Cerebellar cortex (tissue), 1 donor: ENCODE data around the gene MSANTD2.
"Not testable (repeated sequence)": the region's sequence is repeated elsewhere in the genome, so short reads cannot be mapped to it uniquely, and the experiment has no call there.

Source experiments
- DNase-seq: peaks from one replicate; pipeline ENCODE4 v3.0.0-alpha.2; 2015; ENCODE audit warnings: low spot score

Gene MSANTD2

DNA sequence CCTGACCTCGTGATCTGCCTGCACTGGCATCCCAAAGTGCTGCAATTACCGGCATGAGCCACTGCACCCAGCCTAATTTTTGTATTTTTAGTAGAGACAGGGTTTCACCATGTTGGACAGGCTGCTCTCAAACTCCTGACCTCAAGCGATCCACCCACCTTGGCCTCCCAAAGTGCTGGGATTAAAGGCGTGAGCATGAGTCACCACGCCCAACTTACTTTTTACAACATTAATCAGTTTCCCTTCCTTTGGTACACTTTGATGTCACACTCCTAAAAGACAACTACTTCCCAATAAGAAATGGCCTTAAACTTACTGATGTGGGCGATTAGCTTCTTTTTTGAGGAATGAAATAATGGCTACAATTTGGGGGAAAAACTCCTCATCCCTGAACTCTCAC lies 29.2 kb downstream of the MSANTD2 start:
- not testable (repeated sequence) for DNase-seq

DNA sequence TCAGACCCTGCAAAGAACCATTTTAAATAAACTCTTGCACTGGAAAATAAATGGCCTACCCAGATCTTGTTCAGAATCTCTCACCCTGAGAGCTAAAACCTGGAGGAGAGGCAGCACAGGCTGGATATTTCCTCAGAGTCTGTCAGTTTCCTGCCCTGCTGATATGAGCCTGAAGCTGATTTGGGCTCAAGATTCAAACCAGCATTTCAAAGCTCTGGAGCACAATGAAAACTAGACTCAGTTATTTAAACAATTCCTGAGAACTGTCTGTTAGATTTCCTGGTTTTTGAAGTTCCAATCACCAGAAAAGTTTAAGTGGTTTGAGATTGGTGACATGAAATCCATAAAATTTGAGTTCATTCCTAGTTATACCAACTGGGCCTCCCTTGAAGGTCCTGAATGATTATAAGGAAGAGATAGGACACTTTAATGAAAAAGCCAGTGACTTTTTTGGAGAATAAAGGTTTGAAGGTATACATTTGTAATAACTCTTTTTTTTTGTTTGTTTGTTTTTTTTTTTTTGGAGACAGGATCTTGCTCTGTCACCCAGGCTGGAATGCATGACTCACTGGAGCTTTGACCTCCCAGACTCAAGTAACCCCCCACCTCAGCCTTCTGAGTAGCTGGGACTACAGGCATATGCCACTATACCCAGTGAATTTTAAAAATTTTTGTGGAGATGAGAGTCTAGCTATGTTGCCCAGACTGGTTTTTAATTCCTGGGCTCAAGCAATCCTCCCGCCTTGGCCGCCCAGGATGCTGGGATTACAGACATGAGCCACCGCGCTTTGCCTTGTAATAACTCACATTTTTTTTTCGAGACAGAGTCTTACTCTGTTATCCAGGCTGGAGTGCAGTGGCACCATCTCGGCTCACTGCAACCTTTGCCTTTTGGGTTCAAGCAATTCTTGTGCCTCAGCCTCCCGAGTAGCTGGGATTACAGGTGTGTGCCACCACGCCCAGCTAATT lies 30.1 kb downstream of the MSANTD2 start:
- DNase-seq = no peak

DNA sequence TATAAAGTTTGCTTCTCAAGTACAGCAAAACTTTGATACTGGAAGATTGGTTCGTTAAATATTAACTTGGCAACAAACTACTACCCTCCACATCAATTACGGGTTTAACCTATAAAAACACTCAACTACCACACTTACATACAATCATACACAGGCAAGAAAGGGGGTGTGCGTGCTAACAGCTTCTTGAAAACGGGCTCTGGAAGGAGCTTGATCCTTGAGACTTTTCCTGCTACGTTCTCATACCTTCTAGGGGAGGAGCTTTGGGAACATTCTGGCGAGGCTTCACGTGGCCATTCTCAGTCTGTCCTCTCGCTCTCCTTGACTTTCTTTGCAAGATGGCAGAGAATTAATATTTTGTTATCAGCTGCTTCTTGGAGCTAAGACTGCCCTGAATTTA lies 31.3 kb downstream of the MSANTD2 start:
- DNase-seq = no peak

DNA sequence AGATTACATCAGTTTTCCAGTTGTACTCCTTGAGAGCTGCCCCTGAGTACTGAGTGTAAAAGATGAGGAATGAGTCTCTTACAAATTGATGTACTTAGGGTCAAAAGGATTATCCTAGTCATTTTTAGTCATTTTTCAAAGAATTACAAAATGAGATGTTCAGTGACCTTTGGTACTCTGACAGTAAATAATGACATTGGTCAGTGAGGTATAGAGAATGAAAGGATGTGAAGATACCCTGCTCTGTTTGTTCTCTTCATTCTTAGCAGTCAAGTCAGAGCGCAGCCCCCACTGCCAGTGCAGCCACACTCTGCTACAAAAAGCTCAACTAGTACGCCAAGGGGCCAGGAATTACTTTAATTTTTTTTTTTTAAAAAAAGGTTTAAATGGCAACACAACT lies 34.0 kb downstream of the MSANTD2 start:
- no peak for DNase-seq

DNA sequence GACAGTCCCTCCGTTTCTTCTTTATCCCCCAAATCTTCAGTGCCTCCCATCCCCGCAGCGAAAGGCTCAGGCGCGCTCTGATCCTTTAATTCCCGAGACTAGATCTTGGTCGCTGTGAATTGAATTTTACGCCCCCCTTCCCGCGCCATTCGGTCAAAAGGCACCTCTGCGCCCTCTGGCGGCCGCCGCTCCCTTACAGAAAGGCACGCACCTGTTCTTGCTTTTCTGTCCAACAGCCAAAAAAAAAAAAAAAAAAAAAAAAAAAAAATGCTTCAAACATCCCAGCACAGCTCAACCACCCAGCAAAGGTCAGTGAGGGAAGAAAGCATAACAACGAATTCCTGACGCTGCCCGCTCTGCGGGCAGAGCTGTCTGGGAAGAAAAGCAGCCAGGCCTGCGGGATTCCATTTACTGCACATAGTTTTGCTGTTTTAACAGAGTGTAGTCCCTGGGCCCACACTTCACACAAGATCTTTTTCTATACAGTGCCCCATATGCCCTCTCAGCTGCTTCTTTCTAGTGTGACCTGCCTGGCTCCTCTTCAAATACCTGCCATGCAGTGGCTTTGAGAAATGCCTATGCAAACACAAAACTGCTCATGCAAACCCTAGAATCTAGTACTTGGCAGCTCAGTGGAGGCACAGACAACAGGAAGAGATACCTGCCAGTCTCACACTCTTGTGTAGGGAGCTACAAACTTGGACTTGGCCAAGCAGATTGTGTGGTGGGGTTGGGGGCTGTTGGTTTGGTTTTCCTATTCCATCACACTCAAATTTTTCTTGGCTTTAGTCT lies 36.9 kb downstream of the MSANTD2 start:
- peak; percentile 74 for DNase-seq

DNA sequence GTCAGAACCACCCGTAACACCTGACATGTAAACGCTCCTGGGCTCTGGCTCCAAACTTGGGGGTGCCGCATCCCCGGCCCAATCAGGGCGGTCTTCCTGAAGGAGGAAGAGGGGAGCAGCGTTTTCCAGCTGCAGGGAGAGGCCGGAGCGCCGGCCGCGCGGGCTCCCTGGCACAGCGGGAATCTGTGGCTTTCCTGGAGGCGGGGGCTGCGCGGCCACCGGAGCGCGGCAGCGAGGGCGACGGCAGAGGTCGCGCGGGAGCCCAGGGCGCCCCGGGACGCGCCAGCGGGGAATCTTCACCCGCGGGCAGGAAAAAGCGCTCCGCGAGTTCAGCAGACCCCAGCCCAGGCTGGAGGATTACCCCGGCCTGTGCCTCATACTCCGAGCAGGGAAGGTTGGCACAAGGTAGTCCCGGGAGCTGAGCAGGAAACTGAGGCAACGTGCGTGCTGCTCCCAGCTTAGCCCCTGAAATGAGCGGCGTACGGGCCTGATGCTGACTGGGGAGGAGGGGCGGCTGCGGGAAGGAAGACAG lies 37.5 kb downstream of the MSANTD2 start:
- DNase-seq = no peak

DNA sequence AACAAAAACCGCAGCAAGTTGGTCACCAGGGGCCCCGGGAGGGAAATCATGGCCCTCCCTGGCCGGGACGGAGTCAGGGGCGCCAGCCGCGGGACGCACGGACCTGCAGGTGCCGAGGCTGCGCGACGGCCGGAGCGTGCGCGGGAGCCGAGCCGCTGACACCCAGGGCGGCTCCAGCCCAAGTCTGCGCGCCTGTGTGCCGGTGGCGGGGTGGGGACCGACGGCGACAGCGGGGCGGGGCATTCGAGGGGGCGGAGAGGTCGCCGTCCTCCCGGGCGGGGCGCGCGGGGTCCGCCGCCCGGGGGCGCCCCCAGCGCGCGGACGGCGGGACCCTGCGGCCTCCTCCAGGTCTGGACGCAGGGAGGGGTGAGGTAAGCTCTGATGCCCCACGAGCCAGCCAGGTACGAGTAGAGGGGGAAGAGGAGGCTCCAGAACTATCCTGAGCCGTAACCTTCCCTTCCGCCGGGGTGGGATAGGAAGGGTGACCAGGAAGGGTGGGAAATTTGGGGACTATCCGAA lies 38.0 kb downstream of the MSANTD2 start, which contains the start of gene ESAM:
TSS of gene ESAM (minus strand) at position 186 of the 519 bp plus-strand sequence. CDS start at position 50, 136 bp downstream.
- no peak for DNase-seq

DNA sequence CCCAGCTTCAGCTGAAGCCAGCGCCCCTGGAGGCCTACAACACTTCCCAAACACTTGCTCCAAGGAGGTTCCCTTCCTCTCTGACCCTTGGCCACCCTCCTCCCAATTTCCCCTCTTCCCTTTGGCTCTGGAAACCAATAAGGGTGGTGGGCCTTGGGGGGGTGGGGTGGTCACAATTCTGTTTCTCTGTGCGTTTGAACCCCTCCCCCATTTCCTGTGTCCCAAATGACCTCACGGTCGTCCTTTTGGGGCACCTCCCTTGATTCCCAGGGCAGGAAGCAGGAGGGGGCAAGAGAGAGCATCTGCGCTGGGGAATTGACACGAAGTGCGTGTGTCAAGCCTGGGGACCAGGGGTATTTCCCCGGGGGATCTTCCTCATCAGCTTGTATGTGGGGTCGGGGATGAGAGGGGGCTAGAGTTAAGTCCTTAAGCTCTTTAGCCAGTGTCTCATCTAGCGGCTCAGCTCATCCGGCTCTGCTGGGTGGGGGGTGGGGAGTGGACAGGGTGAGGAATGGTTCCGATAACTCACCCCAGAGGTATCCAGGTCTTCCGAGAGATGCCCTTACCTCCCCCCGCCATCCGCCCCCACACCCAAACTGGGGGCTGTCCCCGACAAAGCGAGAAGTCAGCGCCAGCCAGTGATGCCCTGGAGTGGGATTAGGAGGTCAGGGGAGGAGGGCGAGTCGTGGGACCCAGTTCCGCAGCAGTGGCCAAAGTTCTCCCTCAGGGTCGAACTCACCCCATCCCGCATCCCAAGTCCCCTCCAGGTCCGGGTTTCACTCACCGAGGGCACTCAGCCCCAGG lies 38.7 kb downstream of the MSANTD2 start:
- no peak for DNase-seq

DNA sequence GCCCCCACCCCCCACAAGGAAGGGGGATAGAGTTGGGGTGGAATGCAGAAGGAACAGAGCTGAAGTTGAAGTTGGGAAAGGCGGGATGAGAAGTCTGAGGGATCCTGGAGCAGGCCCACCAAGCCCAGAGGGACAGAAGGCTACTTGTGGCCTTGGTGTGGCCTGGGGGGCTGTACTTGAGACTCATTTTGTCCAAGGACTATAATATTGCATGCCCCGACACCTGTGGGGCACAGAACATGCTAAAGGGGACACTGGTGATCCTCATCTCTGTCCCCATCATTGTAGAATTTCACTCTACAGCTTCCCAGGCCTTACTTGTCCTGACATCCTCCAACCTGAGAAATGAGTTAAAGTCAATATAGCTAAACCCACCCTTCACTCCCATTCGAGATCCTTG lies 39.4 kb downstream of the MSANTD2 start:
- DNase-seq = no peak

DNA sequence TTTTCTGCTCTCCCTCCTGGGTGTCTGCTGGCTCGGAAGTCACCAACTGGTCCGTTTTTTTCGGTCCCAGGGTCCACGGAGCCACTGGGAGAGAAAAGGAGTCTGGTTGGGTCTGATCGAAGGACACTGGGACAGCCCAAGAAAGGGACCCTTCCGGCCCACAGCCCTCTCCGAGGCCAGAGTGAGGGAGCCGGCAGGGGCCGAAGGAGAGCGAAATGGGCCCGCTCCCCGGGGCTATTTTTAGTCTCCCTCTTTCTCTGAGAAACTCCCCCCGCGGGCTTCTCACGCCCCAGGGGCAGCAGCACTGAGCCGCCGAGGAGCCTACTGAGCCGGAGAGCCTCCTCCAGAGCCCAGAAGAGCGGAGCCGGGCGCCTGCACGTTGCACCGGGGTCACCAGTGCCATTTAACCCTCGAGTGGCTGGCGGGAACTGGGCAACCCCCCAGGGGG lies 40.0 kb downstream of the MSANTD2 start:
- DNase-seq = no peak

DNA sequence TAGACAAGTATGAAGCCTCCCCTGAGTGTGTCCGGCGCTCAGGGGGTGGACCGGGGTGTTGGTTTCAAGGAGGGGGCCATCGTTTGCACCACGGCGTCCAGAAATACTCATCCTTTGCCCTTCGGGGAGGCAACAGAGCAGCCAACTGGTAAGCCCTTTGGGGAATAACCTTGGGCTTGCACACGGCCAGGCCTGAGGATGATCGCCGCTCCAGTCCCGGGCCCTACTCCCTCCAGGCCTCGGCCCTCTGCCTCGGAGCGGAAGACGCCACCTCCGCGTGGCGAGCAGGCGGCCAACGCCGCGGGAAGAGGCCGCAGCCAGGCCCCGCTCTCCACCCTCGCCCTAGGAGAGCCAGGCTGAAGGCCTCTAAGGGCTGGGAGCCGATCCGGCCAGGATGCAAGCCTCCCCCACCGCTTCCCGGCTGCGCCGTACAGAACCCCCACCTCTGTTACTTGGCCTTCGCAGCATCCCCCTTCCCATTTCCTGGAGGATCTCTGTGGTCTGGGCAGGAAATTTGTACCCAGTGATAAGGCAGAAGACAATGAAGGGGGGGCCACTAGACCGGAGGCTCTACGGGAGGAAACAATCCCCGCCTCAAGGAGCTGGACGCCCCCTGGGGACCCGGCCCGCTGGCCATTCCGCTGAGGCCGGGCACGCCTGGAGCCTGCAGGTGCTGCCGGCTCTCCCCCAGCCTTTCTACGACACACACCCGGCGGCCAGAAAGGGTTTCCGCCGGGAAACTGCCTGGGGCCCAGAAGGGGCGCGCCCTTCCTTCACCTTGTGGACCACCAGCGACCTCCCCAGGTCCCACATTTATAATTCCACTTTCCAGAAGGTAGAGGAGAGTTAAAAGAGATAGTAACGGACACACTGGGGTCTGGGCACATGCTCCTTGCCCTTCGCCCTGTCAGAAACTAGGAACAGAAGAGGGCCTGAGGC lies 40.7 kb downstream of the MSANTD2 start:
- no peak for DNase-seq

DNA sequence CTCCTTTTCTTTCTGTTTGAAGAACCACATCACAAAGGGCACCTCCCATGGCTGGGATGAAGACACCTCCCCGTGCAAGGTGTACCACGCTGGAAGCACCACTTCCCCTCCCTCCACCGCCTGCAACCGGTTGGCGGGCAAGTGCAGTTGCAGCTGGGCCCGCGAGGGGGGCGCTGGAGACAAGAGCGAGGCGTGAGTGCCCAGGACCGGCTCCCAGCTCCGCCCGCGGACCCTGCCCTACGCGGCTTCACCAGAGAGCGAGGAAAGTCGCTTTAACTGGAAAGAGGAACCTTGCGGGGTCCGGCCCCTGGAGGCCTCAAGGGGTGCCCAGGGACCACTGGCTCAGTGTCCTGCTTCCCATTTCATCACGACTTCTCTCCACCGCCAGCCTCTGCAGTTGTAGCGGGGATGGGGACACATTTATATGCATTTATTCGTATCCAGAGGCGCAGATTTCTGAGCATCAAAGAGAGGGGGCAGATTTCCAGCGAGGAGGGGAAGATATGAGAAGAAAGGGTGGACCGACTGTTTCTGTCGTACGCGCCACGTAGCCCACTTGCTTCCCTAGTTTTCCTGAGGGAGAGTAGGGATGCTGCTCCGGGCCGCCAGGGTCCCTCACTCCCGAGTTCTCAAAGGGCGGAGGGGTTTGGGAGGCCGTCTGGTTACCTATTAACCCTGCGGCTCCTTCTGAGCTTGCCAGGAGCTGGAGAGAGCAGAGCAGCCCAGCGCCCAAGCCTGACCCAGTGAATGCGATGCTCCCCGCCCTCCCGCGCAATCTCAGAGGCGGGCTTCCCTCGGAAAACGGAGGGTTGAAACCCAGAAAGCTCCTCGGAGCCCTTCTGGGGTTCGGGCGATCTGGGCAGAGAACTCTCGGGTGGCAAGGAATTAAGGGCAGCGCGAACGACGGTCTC lies 41.6 kb downstream of the MSANTD2 start:
- DNase-seq = peak; percentile 40

DNA sequence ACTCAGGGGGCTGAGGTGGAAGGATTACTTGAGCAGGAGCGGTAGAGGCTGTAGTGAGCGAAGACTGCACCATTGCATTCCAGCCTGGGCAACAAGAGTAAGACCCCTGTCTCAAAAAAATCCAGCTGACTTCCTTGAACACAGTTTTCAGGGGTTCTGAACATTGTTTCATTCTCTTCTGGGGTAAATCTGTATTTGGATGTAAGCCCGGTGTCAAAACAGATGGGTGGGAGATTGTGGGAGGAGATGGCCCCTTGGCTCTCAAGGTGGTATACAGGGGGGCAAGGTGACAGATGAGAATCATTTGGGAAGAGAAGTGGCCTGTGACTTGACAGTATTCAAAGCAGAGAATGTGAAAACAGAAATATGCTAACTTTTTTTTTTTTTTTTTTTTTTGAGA lies 42.9 kb downstream of the MSANTD2 start:
- DNase-seq = no peak

DNA sequence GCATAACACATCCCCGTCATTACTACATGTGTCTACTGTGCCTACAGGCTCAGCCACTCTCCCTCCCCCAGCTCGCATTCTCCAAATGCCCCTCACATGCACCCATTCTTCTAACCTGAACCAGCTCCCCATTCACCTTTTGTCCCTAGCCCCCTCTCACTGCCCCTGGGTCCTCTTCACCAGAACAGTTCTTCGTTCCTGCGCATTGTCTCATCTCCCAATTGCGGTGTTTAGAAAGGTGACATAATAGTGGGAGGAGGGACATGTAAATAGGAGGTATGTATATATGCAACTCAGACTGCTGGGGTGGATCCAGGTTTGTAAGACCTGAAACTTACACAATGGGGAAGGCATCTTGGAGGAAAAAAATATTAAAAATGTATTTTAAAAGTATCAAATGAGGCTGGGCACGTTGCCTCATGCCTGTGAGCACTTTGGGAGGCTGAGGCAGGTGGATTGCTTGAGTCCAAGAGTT lies 43.4 kb downstream of the MSANTD2 start:
- DNase-seq = no peak

DNA sequence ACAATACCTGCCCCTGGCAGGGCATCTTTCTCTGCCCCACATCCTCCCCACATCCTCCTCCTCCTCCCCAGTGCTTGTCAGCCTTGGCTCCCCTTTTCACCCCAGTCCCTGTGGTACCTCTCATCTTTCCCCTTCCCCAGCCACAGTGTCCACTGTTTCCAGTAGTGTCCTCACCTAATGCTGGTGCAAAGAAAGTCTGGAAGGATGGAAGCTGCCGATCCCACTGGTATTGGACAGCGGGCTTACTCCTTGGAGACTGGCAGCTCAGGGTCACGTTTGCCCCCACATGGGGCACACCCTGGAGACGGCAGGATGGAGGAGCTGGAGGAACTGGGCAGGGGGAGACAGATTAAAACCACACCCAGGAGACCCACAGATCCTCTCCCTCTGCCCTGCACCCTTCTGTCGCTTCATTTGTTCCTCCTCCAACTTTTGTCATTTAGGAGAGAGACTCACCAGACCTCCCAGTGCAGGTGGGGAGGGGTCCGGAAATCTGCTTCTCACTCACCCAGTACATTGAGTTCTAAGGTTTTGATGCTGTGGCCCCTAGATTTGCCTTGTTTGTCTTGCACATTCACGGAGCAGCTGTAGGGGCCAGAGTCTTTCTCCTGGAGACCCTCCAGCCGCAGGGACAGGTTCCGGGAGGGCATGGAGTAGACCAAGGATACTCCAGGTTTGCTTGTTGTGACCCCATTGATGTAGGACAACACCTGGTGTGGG lies 44.0 kb downstream of the MSANTD2 start:
- no peak for DNase-seq

DNA sequence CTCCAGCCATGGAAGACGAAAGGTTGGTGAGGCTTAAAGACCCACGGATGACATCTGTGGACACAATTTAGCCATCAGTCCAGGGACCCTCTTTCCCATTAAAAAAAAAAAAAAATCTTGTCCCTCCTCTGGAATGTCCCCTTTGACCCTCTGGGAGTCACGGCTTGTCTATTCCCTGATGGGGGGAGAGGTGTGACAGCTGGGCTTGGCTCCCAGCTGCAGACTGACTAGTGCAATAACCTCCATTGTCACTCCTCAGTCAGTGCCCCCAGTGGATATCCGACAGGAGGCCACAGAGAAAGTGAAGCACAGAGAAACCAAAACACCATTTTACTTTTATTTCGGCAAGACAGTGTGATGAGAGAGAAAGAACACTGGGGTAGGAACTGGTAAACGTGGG lies 45.5 kb downstream of the MSANTD2 start:
- DNase-seq = no peak

DNA sequence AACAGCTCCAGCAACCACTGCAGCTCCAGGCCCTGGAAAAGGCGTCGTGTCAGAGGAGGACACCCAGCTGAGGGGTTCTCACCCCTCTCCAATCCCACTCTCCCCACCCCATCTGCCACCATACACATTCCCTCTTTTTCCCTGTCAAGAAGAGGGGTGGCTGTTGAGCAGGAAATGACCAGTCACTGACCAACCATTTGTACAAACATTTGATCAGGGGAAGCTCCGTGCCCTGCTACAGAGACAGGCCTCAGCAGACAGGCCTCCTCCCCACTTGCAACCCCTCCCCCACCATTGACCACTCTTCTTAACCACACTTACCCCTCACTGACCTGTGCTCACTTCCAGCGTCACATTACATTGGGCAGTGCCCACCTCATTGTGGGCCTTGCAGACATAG lies 45.9 kb downstream of the MSANTD2 start:
- no peak for DNase-seq

DNA sequence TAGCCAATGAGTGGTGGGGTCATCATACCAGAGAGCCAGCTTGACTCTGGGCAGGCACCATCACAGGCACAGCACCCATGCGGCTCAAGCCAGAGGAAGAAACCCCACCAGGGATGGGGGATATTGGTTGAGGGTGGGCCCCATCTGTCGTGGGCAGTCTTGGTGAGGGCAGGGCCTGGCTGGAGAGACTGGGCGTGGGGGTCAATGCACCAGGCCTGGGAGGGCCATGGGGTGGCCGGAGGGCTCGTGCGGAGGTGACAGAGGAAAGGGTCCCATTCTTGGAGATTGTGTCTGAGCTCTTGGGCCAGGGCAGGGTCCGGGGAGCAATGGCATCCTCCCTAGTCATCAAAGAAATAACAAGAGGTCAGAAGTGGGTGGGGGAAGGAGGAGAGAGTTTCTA lies 46.6 kb downstream of the MSANTD2 start:
- DNase-seq = no peak
